ENCODE results near the gene MRPS26. TPM values are rescaled to one million over a fixed set of nuclear protein-coding genes. Genes with fewer than 3 reads are reported as not detected.

MRPS26 gene
- total RNA-seq, 2 donors from 2014 or later: 100 to 155 TPM

DNA sequence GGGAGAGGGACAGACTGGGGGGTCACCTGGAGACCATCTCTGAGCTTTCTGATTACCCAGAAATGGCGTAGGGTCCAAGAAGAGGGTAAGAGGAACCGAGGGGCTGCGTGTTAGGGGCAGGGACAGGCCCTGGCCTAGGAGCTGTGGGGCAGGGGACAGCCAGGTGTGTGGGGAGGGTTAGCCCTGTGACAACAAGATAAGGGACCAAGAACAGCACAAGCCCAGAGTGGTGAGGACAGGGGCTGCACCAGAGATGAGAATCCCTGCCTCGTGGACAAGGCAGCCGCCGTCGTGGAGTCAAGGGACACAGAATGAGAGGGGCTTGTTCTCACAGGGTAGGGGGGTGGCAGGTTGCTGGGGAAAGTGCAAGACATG is 39.1 kb downstream of the MRPS26 start:
- no peak overlapping the region for H3K4me3 Mint-ChIP-seq
- H3K36me3 Mint-ChIP-seq (ENCODE audit: insufficient read depth in 2 of 2): no peaks in the 10 kb centered on the region
- peaks cover 38% of the 10 kb centered on the region for H3K27me3 Mint-ChIP-seq (ENCODE audit: low read depth)
- DNase-seq: no peak
- H3K9me3 Mint-ChIP-seq: no peaks in the 10 kb centered on the region
- ATAC-seq (replicated peaks in 1 of 2): no peak
- peaks cover 11% of the 10 kb centered on the region for H3K4me1 Mint-ChIP-seq (ENCODE audit: low read depth)
- no peak overlapping the region for H3K27ac Mint-ChIP-seq

- H3K27me3 Mint-ChIP-seq (ENCODE audit: low read depth): peaks cover 31% of the 10 kb centered on the region
- no peak overlapping the region for H3K4me3 Mint-ChIP-seq
These were observed 39.8 kb downstream of the MRPS26 start for GRCh38 chr20:3085571-3086072.

DNA sequence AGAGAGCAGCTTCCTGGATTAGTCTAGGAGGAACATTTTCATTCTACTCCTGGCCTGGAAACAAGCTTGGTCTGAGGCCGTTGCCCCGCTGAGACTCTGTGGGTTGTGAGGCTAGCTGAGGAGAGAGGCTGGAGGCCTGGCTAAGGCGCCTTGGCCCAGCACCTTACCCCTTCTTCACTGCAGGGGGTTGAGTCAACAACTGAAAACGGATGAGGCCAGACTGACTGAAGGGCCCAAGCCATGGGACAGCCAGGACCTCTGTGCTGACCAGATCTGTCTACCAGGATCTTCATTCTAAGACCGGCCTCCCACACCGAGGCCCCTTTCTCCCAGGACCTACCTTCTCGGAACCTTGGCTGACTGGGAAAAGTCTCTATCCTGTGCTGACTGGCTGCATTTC is 42.2 kb downstream of the MRPS26 start:
- peaks cover 21% of the 10 kb centered on the region for H3K4me1 Mint-ChIP-seq (ENCODE audit: low read depth)
- peaks cover 13% of the 10 kb centered on the region for H3K27me3 Mint-ChIP-seq (ENCODE audit: low read depth)
- DNase-seq: no peak
- no peak for ATAC-seq (replicated peaks in 1 of 2)
- H3K36me3 Mint-ChIP-seq (ENCODE audit: insufficient read depth in 2 of 2): no peaks in the 10 kb centered on the region
- no peak overlapping the region for H3K4me3 Mint-ChIP-seq
- no peaks in the 10 kb centered on the region for H3K9me3 Mint-ChIP-seq
- no peak overlapping the region for H3K27ac Mint-ChIP-seq

More at GRCh38 chr20:3085571-3086072, 39.8 kb downstream of the MRPS26 start:
- Mint-ChIP-seq H3K36me3 (ENCODE audit: insufficient read depth in 2 of 2) (no peaks in the 10 kb centered on the region), H3K27ac (no peak overlapping the region), H3K4me1 (ENCODE audit: low read depth) (peaks cover 18% of the 10 kb centered on the region), H3K9me3 (no peaks in the 10 kb centered on the region)
- ATAC-seq (replicated peaks in 1 of 2): no peak
- no peak for DNase-seq

DNA sequence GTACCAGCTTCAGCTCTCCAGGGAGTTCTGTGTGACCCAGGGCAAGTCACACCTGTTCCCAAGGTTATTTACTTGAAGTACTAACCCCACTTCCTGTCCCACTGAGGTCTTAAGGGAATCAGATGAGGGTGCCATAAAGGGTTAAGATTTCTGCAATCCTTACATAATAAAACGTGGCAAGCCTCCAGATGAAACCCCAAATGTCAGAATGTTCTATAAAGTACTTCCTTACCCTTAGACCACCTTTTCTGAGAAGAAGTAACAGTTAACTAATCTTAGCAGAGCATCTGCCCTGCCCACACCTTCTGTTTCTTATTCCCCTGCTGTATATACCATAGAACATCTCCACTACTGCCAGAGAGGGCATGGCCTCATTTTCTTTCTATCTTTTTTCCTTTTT is 44.7 kb downstream of the MRPS26 start:
- no peaks in the 10 kb centered on the region for H3K36me3 Mint-ChIP-seq (ENCODE audit: insufficient read depth in 2 of 2)
- H3K27ac Mint-ChIP-seq: no peak overlapping the region
- no peaks in the 10 kb centered on the region for H3K27me3 Mint-ChIP-seq (ENCODE audit: low read depth)

GRCh38 chr20:3092611-3093379 is 46.9 kb downstream of the MRPS26 start:
- Mint-ChIP-seq H3K36me3 (ENCODE audit: insufficient read depth in 2 of 2) (no peaks in the 10 kb centered on the region), H3K9me3 (no peaks in the 10 kb centered on the region), H3K4me1 (ENCODE audit: low read depth) (peaks cover 16% of the 10 kb centered on the region), H3K27ac (peak overlapping the region; percentile 64), H3K4me3 (peak overlapping the region; percentile 83 to 86), H3K27me3 (ENCODE audit: low read depth) (no peaks in the 10 kb centered on the region)
- peak; percentile 52 to 57 for DNase-seq
- ATAC-seq (replicated peaks in 1 of 2): peak; percentile 69 to 76

More for the DNA sequence above, 44.7 kb downstream of the MRPS26 start:
- Mint-ChIP-seq H3K4me3 (no peak overlapping the region), H3K9me3 (no peaks in the 10 kb centered on the region), H3K4me1 (ENCODE audit: low read depth) (peaks cover 16% of the 10 kb centered on the region)
- ATAC-seq (replicated peaks in 1 of 2): no peak
- DNase-seq: no peak

GRCh38 chr20:3093861-3094361 is 48.1 kb downstream of the MRPS26 start:
- Mint-ChIP-seq H3K27ac (no peak overlapping the region), H3K4me1 (ENCODE audit: low read depth) (peaks cover 16% of the 10 kb centered on the region), H3K4me3 (peak overlapping the region; percentile 16 to 52), H3K9me3 (no peaks in the 10 kb centered on the region), H3K36me3 (ENCODE audit: insufficient read depth in 2 of 2) (no peaks in the 10 kb centered on the region), H3K27me3 (ENCODE audit: low read depth) (no peaks in the 10 kb centered on the region)
- DNase-seq: no peak
- peak; percentile 15 to 16 for ATAC-seq (replicated peaks in 1 of 2)

- Mint-ChIP-seq H3K36me3 (ENCODE audit: insufficient read depth in 2 of 2) (no peaks in the 10 kb centered on the region), H3K27ac (no peak overlapping the region), H3K4me3 (peak overlapping the region in 1 of 2 donors; percentile 8), H3K9me3 (no peaks in the 10 kb centered on the region), H3K27me3 (ENCODE audit: low read depth) (no peaks in the 10 kb centered on the region), H3K4me1 (ENCODE audit: low read depth) (peaks cover 14% of the 10 kb centered on the region)
- ATAC-seq (replicated peaks in 1 of 2) (no peak), DNase-seq (no peak)
These were observed 49.2 kb downstream of the MRPS26 start for GRCh38 chr20:3094848-3095629.

Other genes with a start within 250 kb of the MRPS26 start
- 1 to 10 TPM; 4.0 to 4.4 TPM for gene CPXM1, start 245.4 kb upstream of the MRPS26 start, total RNA-seq
- not detected for gene C20orf141, start 231.1 kb upstream of the MRPS26 start, total RNA-seq
- not detected for gene TMEM239, start 229.7 kb upstream of the MRPS26 start, total RNA-seq
- gene PCED1A, start 205.4 kb upstream of the MRPS26 start, total RNA-seq: 10 to 100 TPM; 52.8 to 58.9 TPM
- gene VPS16, start 205.3 kb upstream of the MRPS26 start, total RNA-seq: 10 to 100 TPM; 54.3 to 60.7 TPM
- gene PTPRA, start 172.6 kb upstream of the MRPS26 start, total RNA-seq: 10 to 100 TPM; 81.2 to 85.9 TPM
- gene GNRH2, start 2.4 kb upstream of the MRPS26 start, total RNA-seq: 10 to 100 TPM in 1 of 2 donors, 1 to 10 TPM in 1; 5.5 to 87.1 TPM
- gene OXT, start 25.6 kb downstream of the MRPS26 start, total RNA-seq: 1 to 10 TPM; 1.2 to 1.8 TPM
- gene AVP, start 38.7 kb downstream of the MRPS26 start, total RNA-seq: not detected
- gene FASTKD5, start 113.8 kb downstream of the MRPS26 start, total RNA-seq: 10 to 100 TPM; 22.1 to 22.6 TPM
- gene UBOX5, start 113.8 kb downstream of the MRPS26 start, total RNA-seq: 1 to 10 TPM; 7.8 to 9.6 TPM
- 1 to 10 TPM; 3.1 to 3.5 TPM for gene LZTS3, start 127.5 kb downstream of the MRPS26 start, total RNA-seq
- gene DDRGK1, start 158.6 kb downstream of the MRPS26 start, total RNA-seq: 10 to 100 TPM; 83.6 to 89.3 TPM
- 10 to 100 TPM; 66.0 to 67.0 TPM for gene ITPA, start 163.4 kb downstream of the MRPS26 start, total RNA-seq
- gene SLC4A11, start 193.1 kb downstream of the MRPS26 start, total RNA-seq: 1 to 10 TPM in 1 of 2 donors, under 1 TPM in 1; 0.53 to 1.9 TPM

Measured in activated T-cell treated with anti-CD3 and anti-CD28 coated beads, Interleukin-2, amount 50 U/mL, for 72 hours (primary cell).